Heart right ventricle (tissue), 16 donors: ENCODE data around the gene METTL21C. TPM values are rescaled to one million over a fixed set of nuclear protein-coding genes. Genes with fewer than 3 reads are reported as not detected.

Experiments used
- ATAC-seq, 8 donors: fragments of 200-7000 bp; cut with Tn5 transposase; one replicate each; pipeline ENCODE4 v1.9.1; 2020; ENCODE audit warnings: mild to moderate bottlenecking in 8 of 8, moderate library complexity in 8 of 8, moderate number of reproducible peaks in 1 of 8
- DNase-seq, 2 donors: peaks; one replicate each; pipeline ENCODE4 v3.0.0-alpha.2; 2020
- H3K27ac ChIP-seq, 10 donors: fragments of 200-600 bp; sonication (generic) in 2 of 10; one replicate each; pipeline versions ENCODE4 v1.5.0 to v1.8.0; 2020 to 2022; ENCODE audit warnings: mild to moderate bottlenecking in 3 of 10
- H3K27me3 ChIP-seq, 7 donors: fragments of 200-600 bp; one replicate each; pipeline ENCODE4 v1.8.0; 2021 to 2022; ENCODE audit warnings: mild to moderate bottlenecking in 2 of 7
- H3K36me3 ChIP-seq, 9 donors: fragments of 200-600 bp; sonication (generic) in 1 of 9; one replicate each; pipeline versions ENCODE4 v1.5.0 to v1.8.0; 2020 to 2022; ENCODE audit warnings: mild to moderate bottlenecking in 2 of 9
- H3K4me1 ChIP-seq, 9 donors: fragments of 200-600 bp; sonication (generic) in 1 of 9; one replicate each; pipeline versions ENCODE4 v1.5.0 to v1.8.0; 2020 to 2022; ENCODE audit warnings: mild to moderate bottlenecking in 4 of 9
- H3K4me3 ChIP-seq, 10 donors: fragments of 200-600 bp; sonication (generic) in 2 of 10; one replicate each; pipeline versions ENCODE4 v1.5.0 to v1.8.0; 2020 to 2022; ENCODE audit warnings: mild to moderate bottlenecking in 7 of 10, moderate library complexity in 2 of 10
- H3K9me3 ChIP-seq, 11 donors: fragments of 200-600 bp in 10 of 11; sonication (generic) in 2 of 11; one replicate each; pipeline versions ENCODE4 v1.5.0 to v1.8.0; 2013 to 2022; ENCODE audit warnings: mild to moderate bottlenecking in 2 of 11, control low read depth in 1 of 11, moderate library complexity in 1 of 11
- CTCF ChIP-seq, 9 donors: fragments of 200-600 bp; sonication (generic) in 2 of 9; IDR thresholded peaks; one replicate each; pipeline versions ENCODE4 v1.5.0 to v1.8.0; 2021 to 2022; ENCODE audit warnings: antibody characterized with exemption in 9 of 9, mild to moderate bottlenecking in 5 of 9, moderate library complexity in 1 of 9
- WGBS, 2 donors: extraction: QIAGEN DNeasy Blood & Tissue Kit; methylation state at CpG; one replicate each; pipeline ENCODE4 v1.1.7; 2013; ENCODE audit warnings: inconsistent platforms in 1 of 2; 5-methylcytosine and 5-hydroxymethylcytosine counted together
- intact Hi-C, 10 donors: fragments of 100-400 bp; cut with DNase I; formaldehyde crosslinking; loops; one replicate each; pipeline versions ENCODE4 v1.11.1 to v1.14.2; 2022
- polyA plus RNA-seq, 2 donors: library from polyadenylated mRNA; stranded (reverse); fragments of 200-250 nt; gene quantifications; one replicate each; pipeline ENCODE4 v1.2.3, GENCODE V29; 2013
- total RNA-seq, 10 donors: library from RNA; stranded (reverse); fragmentation: NEBNext Ultra II Directional in 3 of 10; extraction: Animal tissue kit (Norgen Biotek cat#: 25700) in 3 of 10; gene quantifications; one replicate each; pipeline versions ENCODE4 v1.2.1 to v1.2.4, GENCODE V29; 2021 to 2023
- donor health status: Arrhythmogenic right ventricular cardiomyopathy.
- donor health status: ischemic (EF 13 %, LVEDD 7.1; RV severe dilation, severe dysfunction).
- donor health status: healthy with polysubstance abuse.
- donor health status: DM: no; HTN: yes; CAD: no.
- donor health status: DM: no; HTN: no; CAD: no.
- donor health status: ischemic (EF 25% LVEDD 6.9; RV normal size, moderate dysfunction).
- donor health status: ischemic (EF 25% LVEDD 5.7; RV mildly dilated, moderate dysfunction).
- donor health status: healthy.
- donor health status: DM: yes; HTN: yes; CAD: no.
- donor health status: Ischemic cardiomyopathy.
- donor health status: ischemic (EF 35%, LVEDD 5.7; RV mildly dilated, moderate dysfunction).
- donor health status: nonischemic (EF 11% LVEDD 7.7; RV severe dilation, severe dysfunction).
- donor health status: DM: yes; HTN: yes; CAD: no.
- donor health status: PGD.
- donor health status: ischemic (EF 29% LVEDD 5.4; RV normal size, mild dysfunction).
- donor health status: nonischemic (EF 23%, LVEDD 6.1; RV moderate dilation, normal function).

The METTL21C gene
- total and polyA plus RNA-seq, 12 donors: not detected

- DNase-seq (no peak), ATAC-seq (no peak)
- no peaks in the 10 kb centered on the region for H3K36me3 ChIP-seq
- no peak for TF ChIP-seq CTCF (IDR thresholded peaks at IDR 0.05)
- H3K27me3 ChIP-seq: peaks cover 0 to 3% (median 0%) of the 10 kb centered on the region in 7 donors
- peaks cover 0 to 11% (median 0%) of the 10 kb centered on the region in 11 donors for H3K9me3 ChIP-seq
- WGBS, 2 donors: 53 to 55% methylated on average over 2 of the region's 2 CpGs
- intact Hi-C loops: no loop called here
- H3K4me1 ChIP-seq: peaks cover 0 to 10% (median 0%) of the 10 kb centered on the region in 9 donors
- H3K4me3 ChIP-seq: no peak overlapping the region
- no peak overlapping the region for H3K27ac ChIP-seq
Measured at GRCh38 chr13:102708211-102708610, 13.4 kb upstream of the METTL21C start.

- H3K4me3 ChIP-seq: no peak overlapping the region
- H3K4me1 ChIP-seq: peaks cover 0 to 10% (median 0%) of the 10 kb centered on the region in 9 donors
- peaks cover 0 to 11% (median 0%) of the 10 kb centered on the region in 11 donors for H3K9me3 ChIP-seq
- intact Hi-C loops: no loop called here
- H3K36me3 ChIP-seq: no peaks in the 10 kb centered on the region
- ATAC-seq (no peak), DNase-seq (no peak)
- H3K27me3 ChIP-seq: peaks cover 0 to 3% (median 0%) of the 10 kb centered on the region in 7 donors
- no peak overlapping the region for H3K27ac ChIP-seq
- TF ChIP-seq CTCF (IDR thresholded peaks at IDR 0.05): no peak
- 6 to 14% methylated on average over 4 of the region's 4 CpGs for WGBS, 2 donors
Measured at GRCh38 chr13:102707467-102707866, 12.6 kb upstream of the METTL21C start.

GRCh38 chr13:102704238-102705058 lies 9.6 kb upstream of the METTL21C start:
- Histone ChIP-seq H3K9me3 (peaks cover 0 to 10% (median 0%) of the 10 kb centered on the region in 11 donors), H3K36me3 (no peaks in the 10 kb centered on the region), H3K4me3 (no peak overlapping the region), H3K4me1 (peaks cover 0 to 23% (median 6%) of the 10 kb centered on the region in 9 donors), H3K27me3 (no peaks in the 10 kb centered on the region), H3K27ac (no peak overlapping the region)
- ATAC-seq: no peak
- WGBS, 2 donors: 91 to 94% methylated on average over 6 of the region's 6 CpGs
- DNase-seq: no peak
- intact Hi-C loops: no loop called here
- no peak for TF ChIP-seq CTCF (IDR thresholded peaks at IDR 0.05)

GRCh38 chr13:102703726-102704035 lies 8.8 kb upstream of the METTL21C start:
- no peak for ATAC-seq
- no peaks in the 10 kb centered on the region for H3K36me3 ChIP-seq
- no peaks in the 10 kb centered on the region for H3K27me3 ChIP-seq
- no peak for DNase-seq
- H3K4me3 ChIP-seq: no peak overlapping the region
- H3K4me1 ChIP-seq: peaks cover 0 to 23% (median 6%) of the 10 kb centered on the region in 9 donors
- TF ChIP-seq CTCF (IDR thresholded peaks at IDR 0.05): no peak
- intact Hi-C loops: no loop called here
- no peak overlapping the region for H3K27ac ChIP-seq
- peaks cover 0 to 7% (median 0%) of the 10 kb centered on the region in 11 donors for H3K9me3 ChIP-seq
